ENCODE measurements around the gene CPNE9. TPM values are rescaled to one million over a fixed set of nuclear protein-coding genes. Genes with fewer than 3 reads are reported as not detected.
"Not testable (repeated sequence)": the region's sequence is repeated elsewhere in the genome, so short reads cannot be mapped to it uniquely, and the experiment has no call there.

The CPNE9 gene
- polyA plus RNA-seq, 1 experiment, result not detected

- no peak for DNase-seq (ENCODE audit: low read depth, low spot score)
- H3K27me3 ChIP-seq (ENCODE audit: control insufficient read depth, insufficient read depth, low read length), result no peaks in the 10 kb centered on the region
- POLR2A ChIA-PET, result interaction anchor here (0.8 to 1.5 kb wide), 3 partner anchors 14 to 23 kb away, joined by 4 to 7 read pairs (median 5); partner anchors contain the start of genes ARPC4, OGG1 and TADA3
- CTCF ChIA-PET, result no interaction called here
- no peak within 1 kb of the TSS for H3K27ac ChIP-seq (ENCODE audit: low read depth, low read length)
- no peaks in the 10 kb centered on the region for H3K9me3 ChIP-seq (ENCODE audit: control insufficient read depth, insufficient read depth, low read length)
- TF ChIP-seq, protein P1, sequence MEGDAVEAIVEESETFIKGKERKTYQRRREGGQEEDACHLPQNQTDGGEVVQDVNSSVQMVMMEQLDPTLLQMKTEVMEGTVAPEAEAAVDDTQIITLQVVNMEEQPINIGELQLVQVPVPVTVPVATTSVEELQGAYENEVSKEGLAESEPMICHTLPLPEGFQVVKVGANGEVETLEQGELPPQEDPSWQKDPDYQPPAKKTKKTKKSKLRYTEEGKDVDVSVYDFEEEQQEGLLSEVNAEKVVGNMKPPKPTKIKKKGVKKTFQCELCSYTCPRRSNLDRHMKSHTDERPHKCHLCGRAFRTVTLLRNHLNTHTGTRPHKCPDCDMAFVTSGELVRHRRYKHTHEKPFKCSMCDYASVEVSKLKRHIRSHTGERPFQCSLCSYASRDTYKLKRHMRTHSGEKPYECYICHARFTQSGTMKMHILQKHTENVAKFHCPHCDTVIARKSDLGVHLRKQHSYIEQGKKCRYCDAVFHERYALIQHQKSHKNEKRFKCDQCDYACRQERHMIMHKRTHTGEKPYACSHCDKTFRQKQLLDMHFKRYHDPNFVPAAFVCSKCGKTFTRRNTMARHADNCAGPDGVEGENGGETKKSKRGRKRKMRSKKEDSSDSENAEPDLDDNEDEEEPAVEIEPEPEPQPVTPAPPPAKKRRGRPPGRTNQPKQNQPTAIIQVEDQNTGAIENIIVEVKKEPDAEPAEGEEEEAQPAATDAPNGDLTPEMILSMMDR (IDR thresholded peaks at IDR 0.05; ENCODE audit: low read depth, low read length), result no peak
- peak within 1 kb of the TSS; percentile 67 for H3K4me3 ChIP-seq (ENCODE audit: low read depth, low read length)
Observed at GRCh38 chr3:9769426-9770275, 66.0 kb downstream of the CPNE9 start, which contains the start of gene CAMK1. CAMK1 (minus strand) TSS chr3:9769947; CDS start chr3:9767749, 2,198 bp downstream.

DNA sequence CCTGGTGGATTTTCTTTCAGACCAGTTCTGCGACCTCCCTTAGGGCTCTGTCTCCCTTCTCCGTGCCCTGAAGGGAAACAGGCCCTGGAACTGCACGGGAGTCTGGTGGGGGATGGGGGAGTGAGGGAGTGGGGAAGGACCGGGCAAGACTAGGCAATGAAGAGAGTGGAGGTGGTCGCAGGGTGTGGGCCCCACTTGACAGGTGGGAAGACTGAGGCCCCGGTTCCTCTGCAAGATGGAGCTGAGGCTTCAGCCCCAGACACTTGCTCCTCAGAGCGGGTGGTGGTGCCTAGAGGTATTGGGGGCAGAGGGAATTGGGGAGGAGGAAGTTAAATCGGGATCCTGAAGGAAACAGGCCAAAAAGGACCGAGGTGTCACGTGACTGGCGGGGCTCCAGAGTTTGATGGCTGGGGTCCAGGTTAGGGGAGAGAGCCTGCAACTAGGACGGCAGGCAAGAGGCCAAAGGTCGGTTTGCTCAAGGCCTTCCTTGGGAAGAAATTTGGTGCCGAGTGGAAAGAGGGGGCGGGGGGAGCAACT lies 66.7 kb downstream of the CPNE9 start:
- Histone ChIP-seq H3K4me3 (ENCODE audit: low read depth, low read length) (peak overlapping the region; percentile 67), H3K27me3 (ENCODE audit: control insufficient read depth, insufficient read depth, low read length) (no peaks in the 10 kb centered on the region), H3K9me3 (ENCODE audit: control insufficient read depth, insufficient read depth, low read length) (no peaks in the 10 kb centered on the region), H3K27ac (ENCODE audit: low read depth, low read length) (no peak overlapping the region)
- ChIA-PET CTCF (no interaction called here), POLR2A (interaction anchor here (0.8 kb wide), 1 partner anchor 20 kb away, joined by 4 read pairs; the partner anchor contains the start of gene OGG1)
- TF ChIP-seq, protein P1 (IDR thresholded peaks at IDR 0.05; ENCODE audit: low read depth, low read length), result no peak
- no peak for DNase-seq (ENCODE audit: low read depth, low spot score)

GRCh38 chr3:9771007-9771406 lies 67.4 kb downstream of the CPNE9 start:
- DNase-seq (ENCODE audit: low read depth, low spot score); H3K27me3 ChIP-seq (ENCODE audit: control insufficient read depth, insufficient read depth, low read length); H3K4me3 ChIP-seq (ENCODE audit: low read depth, low read length); POLR2A ChIA-PET; H3K27ac ChIP-seq (ENCODE audit: low read depth, low read length); H3K9me3 ChIP-seq (ENCODE audit: control insufficient read depth, insufficient read depth, low read length): not testable (repeated sequence)
- CTCF ChIA-PET, result interaction anchor here (0.7 kb wide), 1 partner anchor 210 kb away, joined by 5 read pairs; no protein-coding TSS in a partner anchor

DNA sequence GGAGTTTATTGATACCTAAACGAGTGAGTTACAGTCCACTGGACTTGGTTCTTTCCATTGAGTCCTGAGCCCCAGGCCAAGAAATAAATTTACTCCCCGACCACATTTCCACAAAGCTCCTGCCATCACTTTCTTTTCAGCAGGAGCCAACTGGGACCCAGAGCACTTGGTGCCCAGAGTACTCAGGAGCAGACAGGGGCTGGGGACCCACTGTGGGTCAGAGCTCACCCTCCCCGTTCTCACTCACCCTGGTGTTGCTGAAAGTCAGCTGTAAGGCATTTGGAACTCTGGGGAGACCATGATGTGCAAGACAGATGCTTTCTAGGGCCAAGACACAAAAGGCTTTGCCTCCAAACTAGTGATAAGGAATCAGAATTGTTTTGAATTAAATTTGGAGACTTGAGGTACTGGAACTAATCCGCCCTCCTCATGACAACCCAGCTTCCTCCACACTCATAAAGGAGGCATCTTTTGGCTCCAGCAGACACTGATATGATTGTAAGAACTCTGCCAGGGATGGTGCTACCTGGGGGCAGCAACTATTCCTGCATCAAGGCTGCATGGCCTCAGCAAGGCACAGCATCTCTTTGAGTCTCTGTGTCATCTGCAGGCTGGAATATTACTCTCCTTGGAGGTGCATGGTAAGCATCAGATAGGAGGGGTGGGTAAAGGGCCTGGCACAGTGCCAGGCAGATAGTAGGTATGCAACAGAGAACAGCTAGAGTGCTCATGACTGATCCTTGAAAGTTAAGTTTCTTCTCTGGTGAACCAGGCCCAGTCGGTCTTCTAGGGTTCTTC lies 73.5 kb downstream of the CPNE9 start:
- Histone ChIP-seq H3K27me3 (ENCODE audit: control insufficient read depth, insufficient read depth, low read length) (no peaks in the 10 kb centered on the region), H3K27ac (ENCODE audit: low read depth, low read length) (no peak overlapping the region), H3K9me3 (ENCODE audit: control insufficient read depth, insufficient read depth, low read length) (no peaks in the 10 kb centered on the region), H3K4me3 (ENCODE audit: low read depth, low read length) (no peak overlapping the region)
- ChIA-PET POLR2A (interaction anchor here (0.8 kb wide), 1 partner anchor 16 kb away, joined by 8 read pairs; the partner anchor contains the start of gene ARPC4), CTCF (no interaction called here)
- no peak for DNase-seq (ENCODE audit: low read depth, low spot score)
- TF ChIP-seq, protein P1 (IDR thresholded peaks at IDR 0.05; ENCODE audit: low read depth, low read length), result no peak

DNA sequence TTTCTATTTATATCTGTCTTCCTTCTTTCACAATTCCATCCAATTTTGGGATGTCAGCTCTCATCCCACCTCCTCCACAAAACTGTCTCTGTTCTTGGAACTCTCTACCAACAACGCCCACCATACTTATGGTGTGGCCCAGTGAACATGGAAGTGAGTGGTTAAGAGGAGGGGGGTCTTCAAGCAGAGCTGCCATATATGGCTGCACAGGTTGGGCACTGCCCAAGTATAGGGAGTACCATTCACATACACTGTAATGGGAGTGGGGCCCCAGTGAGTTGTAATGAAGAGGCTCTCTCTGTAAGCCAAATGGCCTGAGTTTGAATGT lies 74.0 kb downstream of the CPNE9 start:
- H3K27me3 ChIP-seq (ENCODE audit: control insufficient read depth, insufficient read depth, low read length), result no peaks in the 10 kb centered on the region
- ChIA-PET POLR2A (no interaction called here), CTCF (no interaction called here)
- TF ChIP-seq, protein P1 (IDR thresholded peaks at IDR 0.05; ENCODE audit: low read depth, low read length), result no peak
- no peak for DNase-seq (ENCODE audit: low read depth, low spot score)
- H3K9me3 ChIP-seq (ENCODE audit: control insufficient read depth, insufficient read depth, low read length), result no peaks in the 10 kb centered on the region
- H3K4me3 ChIP-seq (ENCODE audit: low read depth, low read length), result no peak overlapping the region
- H3K27ac ChIP-seq (ENCODE audit: low read depth, low read length), result peak overlapping the region; percentile 65
